HG02970 (cell line): Measurements from ENCODE around the gene TRMT10A.

Experiments used
- ATAC-seq: cut with Tn5 transposase; IDR thresholded peaks from one replicate; pipeline ENCODE4 v1.9.1; 2021; ENCODE audit warnings: mild to moderate bottlenecking, moderate library complexity, moderate number of reproducible peaks; ENCODE audit not compliant: unreplicated experiment, low FRiP score

Gene TRMT10A

GRCh38 chr4:99563310-99564186 lies at the start of gene TRMT10A:
TSS of gene TRMT10A (minus strand) at chr4:99564039. CDS start at chr4:99559338, 4,701 bp downstream.
- ATAC-seq = peak; percentile 95

- ATAC-seq = no peak
Observed at GRCh38 chr4:99612704-99613103, 48.9 kb upstream of the TRMT10A start.

GRCh38 chr4:99612281-99612680 lies 48.4 kb upstream of the TRMT10A start:
- no peak for ATAC-seq

- ATAC-seq = no peak
Observed at GRCh38 chr4:99610605-99611175, 46.9 kb upstream of the TRMT10A start.

- ATAC-seq = no peak
Observed at GRCh38 chr4:99608417-99608816, 44.6 kb upstream of the TRMT10A start.

- ATAC-seq = no peak
Observed at GRCh38 chr4:99606716-99607115, 42.9 kb upstream of the TRMT10A start.

GRCh38 chr4:99594818-99595217 lies 31.0 kb upstream of the TRMT10A start:
- no peak for ATAC-seq

- no peak for ATAC-seq
Observed at GRCh38 chr4:99593781-99594641, 30.2 kb upstream of the TRMT10A start.

GRCh38 chr4:99591757-99592156 lies 27.9 kb upstream of the TRMT10A start:
- ATAC-seq = no peak

GRCh38 chr4:99587803-99588202 lies 24.0 kb upstream of the TRMT10A start:
- ATAC-seq = no peak

- no peak for ATAC-seq
Observed at GRCh38 chr4:99587309-99587708, 23.5 kb upstream of the TRMT10A start.

- no peak for ATAC-seq
Observed at GRCh38 chr4:99586797-99587196, 23.0 kb upstream of the TRMT10A start.

GRCh38 chr4:99586322-99586721 lies 22.5 kb upstream of the TRMT10A start:
- ATAC-seq = no peak

- ATAC-seq = no peak
Observed at GRCh38 chr4:99585516-99585915, 21.7 kb upstream of the TRMT10A start.

GRCh38 chr4:99578714-99579113 lies 14.9 kb upstream of the TRMT10A start:
- no peak for ATAC-seq

GRCh38 chr4:99574530-99575324 lies 10.9 kb upstream of the TRMT10A start, which contains the start of gene MTTP:
TSS of gene MTTP (plus strand) at chr4:99574824. CDS start at chr4:99574910, 86 bp downstream.
- ATAC-seq = peak; percentile 57

- no peak for ATAC-seq
Observed at GRCh38 chr4:99573735-99574368, 10.0 kb upstream of the TRMT10A start.

- ATAC-seq = no peak
Observed at GRCh38 chr4:99572527-99573240, 8.8 kb upstream of the TRMT10A start.

- ATAC-seq = no peak
Observed at GRCh38 chr4:99571883-99572282, 8.0 kb upstream of the TRMT10A start.
